Panc1 (cell line): ENCODE measurements around the gene KRT15. TPM values are rescaled to one million over a fixed set of nuclear protein-coding genes. Genes with fewer than 3 reads are reported as not detected.

Source experiments
- ATAC-seq: fragments of 200-7000 bp; cut with Tn5 transposase; 2 replicates; pipeline ENCODE4 v1.9.1; 2020; ENCODE audit warnings: mild to moderate bottlenecking, moderate library complexity
- BruUV-seq: library from RNA; stranded (reverse); fragments of 400-500 nt; replicated peaks from 2 replicates; lab custom pipeline; 2021; lab: Mats Ljungman, UMichigan
- CTCF ChIA-PET: fragments of 300-600 bp; sonication (Branson Sonifier 250); formaldehyde crosslinking; loops from one replicate; lab custom pipeline; 2022; ENCODE audit warnings: antibody characterized with exemption; lab: Charles Lee
- POLR2A ChIA-PET: fragments of 300-600 bp; sonication (Branson Sonifier 250); formaldehyde crosslinking; loops from one replicate; lab custom pipeline; 2022; ENCODE audit warnings: antibody characterized with exemption; lab: Charles Lee
- DNase-seq: peaks from one replicate; pipeline ENCODE4 v3.0.0-alpha.2; 2010; ENCODE audit warnings: low read depth, low spot score
- H3K27ac ChIP-seq: 2 replicates; pipeline ENCODE4 v1.5.1; 2011; ENCODE audit warnings: mild to moderate bottlenecking, low read length, inconsistent platforms
- H3K27me3 ChIP-seq: fragments of 200-500 bp; sonication (Bioruptor generic); 2 replicates; pipeline ENCODE4 v1.6.0; 2014; ENCODE audit warnings: low read length, inconsistent platforms; ENCODE audit not compliant: control insufficient read depth, insufficient read depth
- H3K36me3 ChIP-seq: fragments of 200-500 bp; sonication (Bioruptor generic); 2 replicates; pipeline ENCODE4 v1.5.1; 2014; ENCODE audit warnings: inconsistent platforms, mild to moderate bottlenecking, low read length, moderate library complexity; ENCODE audit not compliant: control insufficient read depth, insufficient read depth
- H3K4me1 ChIP-seq: 2 replicates; pipeline ENCODE4 v1.5.1; 2011; ENCODE audit warnings: inconsistent platforms, mild to moderate bottlenecking, low read length, moderate library complexity; ENCODE audit not compliant: control insufficient read depth, insufficient read depth
- H3K4me3 ChIP-seq, 2 experiments: 2 replicates each; pipeline ENCODE4 v1.5.1; 2011 to 2012; ENCODE audit warnings: low read depth in 2 of 2, low read length in 2 of 2, mild to moderate bottlenecking in 2 of 2, inconsistent platforms in 1 of 2, moderate library complexity in 1 of 2
- H3K9me3 ChIP-seq: fragments of 200-500 bp; sonication (Bioruptor generic); 2 replicates; pipeline ENCODE4 v1.5.1; 2014; ENCODE audit warnings: low read depth, mild to moderate bottlenecking, inconsistent platforms, low read length, moderate library complexity; ENCODE audit not compliant: control insufficient read depth, insufficient read depth
- POLR2AphosphoS5 ChIP-seq: IDR thresholded peaks from 2 replicates; pipeline ENCODE4 v1.6.1; 2012; ENCODE audit warnings: mild to moderate bottlenecking, low read depth, low read length, moderate library complexity
- SIN3A ChIP-seq: IDR thresholded peaks from 2 replicates; pipeline ENCODE4 v1.6.1; 2012; ENCODE audit warnings: low read depth, mild to moderate bottlenecking, low read length, moderate library complexity, borderline replicate concordance; ENCODE audit not compliant: insufficient read depth
- TCF7L2 ChIP-seq: IDR thresholded peaks from 2 replicates; pipeline ENCODE4 v1.6.1; 2011; ENCODE audit warnings: mild to moderate bottlenecking, low read depth, low read length, inconsistent platforms
- in situ Hi-C: cut with HindIII; loops from 2 replicates; pipeline ENCODE4 v1.10.0; 2016; ENCODE audit warnings: low sequenced_read_pairs, low pct_unique_long_range_greater_than_20kb
- intact Hi-C: fragments of 100-400 bp; cut with micrococcal nuclease; formaldehyde crosslinking; loops from one replicate; pipeline ENCODE4 v1.10.0; 2022; ENCODE audit not compliant: unreplicated experiment
- total RNA-seq: library from RNA; stranded (reverse); gene quantifications from one replicate; pipeline ENCODE4 v1.2.1, GENCODE V29; 2021; ENCODE audit not compliant: unreplicated experiment
- TF ChIP-seq, protein P1 (sequence below): fragments of 450-650 bp; IDR thresholded peaks from 2 replicates; pipeline ENCODE4 v1.5.1; 2017; ENCODE audit warnings: mild to moderate bottlenecking
- TF ChIP-seq, protein P2 (sequence below), 2 experiments: IDR thresholded peaks; 2 replicates each; pipeline ENCODE4 v1.6.1; 2011 to 2012; ENCODE audit warnings: low read depth in 2 of 2, control low read depth in 1 of 2, low read length in 1 of 2, mild to moderate bottlenecking in 1 of 2, moderate library complexity in 1 of 2; ENCODE audit not compliant: insufficient read depth in 1 of 2

The KRT15 gene
- total RNA-seq, 1 experiment from 2014 or later: 70.4 TPM

DNA sequence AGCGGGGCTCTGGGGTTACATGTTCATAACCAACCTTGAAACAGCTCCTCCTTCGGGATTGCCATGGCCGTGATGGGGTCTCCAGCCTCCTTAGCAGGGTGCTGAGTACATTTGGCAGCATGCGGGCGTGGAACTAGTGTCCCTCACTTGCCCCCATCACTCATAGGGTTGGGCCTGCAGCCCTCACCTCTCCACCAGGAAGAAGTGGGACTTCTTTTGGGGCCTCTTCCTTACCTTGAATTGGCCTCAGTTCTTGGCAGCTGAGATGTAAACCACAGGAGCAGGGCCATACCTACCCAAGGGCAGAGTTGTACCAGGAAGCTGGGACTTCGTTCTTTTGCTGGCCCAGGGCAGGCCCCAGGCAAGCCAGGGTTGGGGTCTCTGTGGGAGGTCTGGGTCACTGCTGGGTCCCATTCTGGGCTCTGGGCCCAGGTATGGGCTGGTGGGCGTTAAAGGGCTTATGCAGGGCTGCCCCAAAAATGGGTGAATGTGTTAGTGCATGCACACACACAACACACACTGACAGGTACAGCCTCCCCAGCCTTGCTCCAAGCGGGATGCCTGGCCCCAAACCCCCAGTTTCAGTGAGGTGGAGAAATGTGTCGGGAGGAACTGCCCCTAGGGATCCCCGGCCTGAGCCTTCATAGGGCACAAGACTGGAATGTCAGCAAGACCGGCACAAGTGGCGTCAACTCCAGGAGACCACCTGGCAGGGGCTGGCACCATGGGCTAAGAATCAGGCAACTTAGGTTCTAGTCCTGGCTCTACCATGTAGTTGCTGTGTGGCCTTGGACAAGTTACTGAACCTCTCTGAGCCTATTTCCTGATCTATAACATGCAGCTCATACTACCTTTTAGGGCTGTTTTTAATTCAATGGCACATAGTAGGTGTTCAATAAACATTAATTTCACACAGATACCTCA lies 3.9 kb upstream of the KRT15 start:
- peak; percentile 45; the same call in 1 of the 2 replicates for TF ChIP-seq TCF7L2
- peak; percentile 90 for TF ChIP-seq POLR2AphosphoS5
- TF ChIP-seq SIN3A: peak; percentile 93; the same call in 1 of the 2 replicates
- TF ChIP-seq, protein P1, sequence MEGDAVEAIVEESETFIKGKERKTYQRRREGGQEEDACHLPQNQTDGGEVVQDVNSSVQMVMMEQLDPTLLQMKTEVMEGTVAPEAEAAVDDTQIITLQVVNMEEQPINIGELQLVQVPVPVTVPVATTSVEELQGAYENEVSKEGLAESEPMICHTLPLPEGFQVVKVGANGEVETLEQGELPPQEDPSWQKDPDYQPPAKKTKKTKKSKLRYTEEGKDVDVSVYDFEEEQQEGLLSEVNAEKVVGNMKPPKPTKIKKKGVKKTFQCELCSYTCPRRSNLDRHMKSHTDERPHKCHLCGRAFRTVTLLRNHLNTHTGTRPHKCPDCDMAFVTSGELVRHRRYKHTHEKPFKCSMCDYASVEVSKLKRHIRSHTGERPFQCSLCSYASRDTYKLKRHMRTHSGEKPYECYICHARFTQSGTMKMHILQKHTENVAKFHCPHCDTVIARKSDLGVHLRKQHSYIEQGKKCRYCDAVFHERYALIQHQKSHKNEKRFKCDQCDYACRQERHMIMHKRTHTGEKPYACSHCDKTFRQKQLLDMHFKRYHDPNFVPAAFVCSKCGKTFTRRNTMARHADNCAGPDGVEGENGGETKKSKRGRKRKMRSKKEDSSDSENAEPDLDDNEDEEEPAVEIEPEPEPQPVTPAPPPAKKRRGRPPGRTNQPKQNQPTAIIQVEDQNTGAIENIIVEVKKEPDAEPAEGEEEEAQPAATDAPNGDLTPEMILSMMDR: no peak
- TF ChIP-seq, protein P2, sequence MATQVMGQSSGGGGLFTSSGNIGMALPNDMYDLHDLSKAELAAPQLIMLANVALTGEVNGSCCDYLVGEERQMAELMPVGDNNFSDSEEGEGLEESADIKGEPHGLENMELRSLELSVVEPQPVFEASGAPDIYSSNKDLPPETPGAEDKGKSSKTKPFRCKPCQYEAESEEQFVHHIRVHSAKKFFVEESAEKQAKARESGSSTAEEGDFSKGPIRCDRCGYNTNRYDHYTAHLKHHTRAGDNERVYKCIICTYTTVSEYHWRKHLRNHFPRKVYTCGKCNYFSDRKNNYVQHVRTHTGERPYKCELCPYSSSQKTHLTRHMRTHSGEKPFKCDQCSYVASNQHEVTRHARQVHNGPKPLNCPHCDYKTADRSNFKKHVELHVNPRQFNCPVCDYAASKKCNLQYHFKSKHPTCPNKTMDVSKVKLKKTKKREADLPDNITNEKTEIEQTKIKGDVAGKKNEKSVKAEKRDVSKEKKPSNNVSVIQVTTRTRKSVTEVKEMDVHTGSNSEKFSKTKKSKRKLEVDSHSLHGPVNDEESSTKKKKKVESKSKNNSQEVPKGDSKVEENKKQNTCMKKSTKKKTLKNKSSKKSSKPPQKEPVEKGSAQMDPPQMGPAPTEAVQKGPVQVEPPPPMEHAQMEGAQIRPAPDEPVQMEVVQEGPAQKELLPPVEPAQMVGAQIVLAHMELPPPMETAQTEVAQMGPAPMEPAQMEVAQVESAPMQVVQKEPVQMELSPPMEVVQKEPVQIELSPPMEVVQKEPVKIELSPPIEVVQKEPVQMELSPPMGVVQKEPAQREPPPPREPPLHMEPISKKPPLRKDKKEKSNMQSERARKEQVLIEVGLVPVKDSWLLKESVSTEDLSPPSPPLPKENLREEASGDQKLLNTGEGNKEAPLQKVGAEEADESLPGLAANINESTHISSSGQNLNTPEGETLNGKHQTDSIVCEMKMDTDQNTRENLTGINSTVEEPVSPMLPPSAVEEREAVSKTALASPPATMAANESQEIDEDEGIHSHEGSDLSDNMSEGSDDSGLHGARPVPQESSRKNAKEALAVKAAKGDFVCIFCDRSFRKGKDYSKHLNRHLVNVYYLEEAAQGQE (IDR thresholded peaks at IDR 0.05; ENCODE audit: insufficient read depth in 1 of 2, low read depth in 2 of 2, low read length in 1 of 2): peak in 1 of 2 experiments; percentile 38; a peak in 1 of 4 replicates
- Histone ChIP-seq H3K27me3 (no peaks in the 10 kb centered on the region), H3K27ac (peak overlapping the region; percentile 96), H3K9me3 (no peaks in the 10 kb centered on the region), H3K4me1 (peaks cover 81% of the 10 kb centered on the region), H3K36me3 (peaks cover 8% of the 10 kb centered on the region), H3K4me3 (peak overlapping the region; percentile 2 to 84; a peak in 2 of 4 replicates)
- BruUV-seq: no TSS peak
- ChIA-PET CTCF (interaction anchor here (0.5 to 6.0 kb wide), 4 partner anchors 26 to 143 kb away, joined by 3 to 46 read pairs (median 6); no protein-coding TSS in a partner anchor), POLR2A (interaction anchor here (0.7 kb wide), 1 partner anchor 26 kb away, joined by 3 read pairs; no protein-coding TSS in a partner anchor)
- intact Hi-C loops: loop anchor here (10.0 kb wide), 1 partner anchor 618 kb away; no protein-coding TSS in a partner anchor
- ATAC-seq (peak; percentile 23), DNase-seq (no peak)
- in situ Hi-C loops: no loop called here

DNA sequence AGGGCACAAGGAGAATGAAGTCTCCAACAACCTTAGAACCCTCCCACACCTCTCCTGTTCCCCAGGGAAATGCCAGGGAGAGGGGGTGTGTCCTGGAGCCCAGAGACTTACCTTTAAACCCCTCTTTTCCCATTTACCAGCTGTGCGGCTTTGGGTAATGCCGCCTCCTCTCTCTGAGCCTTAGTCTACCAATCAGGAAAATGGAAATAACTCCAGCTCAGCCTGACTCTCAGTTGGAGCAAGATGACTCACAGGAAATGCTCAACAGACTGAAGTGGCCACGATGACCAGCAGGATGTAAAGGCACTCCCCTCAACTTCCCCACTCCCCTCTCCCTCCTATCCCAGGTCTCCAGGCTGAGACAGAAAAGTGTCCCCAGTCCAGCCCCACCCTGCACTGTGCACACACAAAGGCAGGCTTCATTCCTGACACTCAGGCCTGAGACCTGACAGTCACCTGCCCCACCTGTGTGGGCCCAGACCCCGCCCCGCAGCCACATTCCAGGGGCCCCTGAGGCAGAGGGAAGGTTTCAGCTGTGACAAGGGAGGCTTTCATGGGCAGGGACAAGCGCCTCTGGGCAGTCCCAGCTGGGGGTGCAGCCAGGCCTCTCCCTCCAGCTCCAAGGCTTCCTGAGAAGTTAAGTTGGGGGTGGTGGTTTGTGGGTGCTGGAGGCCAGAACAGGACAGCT lies 3.0 kb upstream of the KRT15 start:
- Histone ChIP-seq H3K36me3 (peaks cover 5% of the 10 kb centered on the region), H3K9me3 (no peaks in the 10 kb centered on the region), H3K4me1 (peaks cover 86% of the 10 kb centered on the region), H3K4me3 (peak overlapping the region in 1 of 2 experiments; percentile 9; a peak in 1 of 4 replicates), H3K27me3 (no peaks in the 10 kb centered on the region), H3K27ac (peak overlapping the region; percentile 96)
- BruUV-seq: no TSS peak
- TF ChIP-seq, protein P1: no peak
- peak; percentile 10; the same call in 1 of the 2 replicates for TF ChIP-seq POLR2AphosphoS5
- POLR2A ChIA-PET: interaction anchor here (0.7 to 1.1 kb wide), 3 partner anchors 8 to 27 kb away, joined by 3 to 4 read pairs (median 3); no protein-coding TSS in a partner anchor
- DNase-seq (peak; percentile 74), ATAC-seq (peak; percentile 63)
- in situ Hi-C loops: no loop called here
- CTCF ChIA-PET: interaction anchor here (0.6 to 6.0 kb wide), 5 partner anchors 27 to 720 kb away, joined by 4 to 46 read pairs (median 7); no protein-coding TSS in a partner anchor
- intact Hi-C loops: loop anchor here (10.0 kb wide), 1 partner anchor 617 kb away; no protein-coding TSS in a partner anchor
